MM.1S (cell line): ENCODE results near the gene SETD2.
"Not testable (repeated sequence)": the region's sequence is repeated elsewhere in the genome, so short reads cannot be mapped to it uniquely, and the experiment has no call there.

ENCODE experiments used
- DNase-seq: peaks from one replicate; pipeline ENCODE4 v3.0.0-alpha.2; 2015
- H2AFZ ChIP-seq: fragments of 300-600 bp; sonication (generic); 2 replicates; pipeline ENCODE4 v1.6.0; 2016; ENCODE audit warnings: antibody characterized with exemption, low read length
- H3F3A ChIP-seq: fragments of 300-600 bp; sonication (generic); 2 replicates; pipeline ENCODE4 v1.6.1; 2016; ENCODE audit warnings: mild to moderate bottlenecking, antibody characterized with exemption, low read length, moderate library complexity, mixed read lengths; ENCODE audit not compliant: insufficient read depth
- H3K27ac ChIP-seq: fragments of 300-600 bp; sonication (generic); 2 replicates; pipeline ENCODE4 v1.5.1; 2016; ENCODE audit warnings: mild to moderate bottlenecking, low read length
- H3K27me3 ChIP-seq: fragments of 300-600 bp; sonication (generic); replicated peaks from 2 replicates; pipeline ENCODE4 v1.6.0; 2016; ENCODE audit warnings: low read length; ENCODE audit not compliant: insufficient read depth
- H3K36me3 ChIP-seq: fragments of 300-600 bp; sonication (generic); replicated peaks from 2 replicates; pipeline ENCODE4 v1.6.1; 2016; ENCODE audit warnings: mild to moderate bottlenecking, low read length, mixed read lengths; ENCODE audit not compliant: insufficient read depth
- H3K4me1 ChIP-seq: fragments of 300-600 bp; sonication (generic); 2 replicates; pipeline ENCODE4 v1.6.1; 2016; ENCODE audit warnings: low read length, mixed read lengths
- H3K4me2 ChIP-seq: fragments of 300-600 bp; sonication (generic); 2 replicates; pipeline ENCODE4 v1.6.0; 2016; ENCODE audit warnings: low read depth, low read length
- H3K4me3 ChIP-seq: fragments of 300-600 bp; sonication (generic); 2 replicates; pipeline ENCODE4 v1.5.1; 2016; ENCODE audit warnings: low read length, mixed read lengths
- H3K79me2 ChIP-seq: fragments of 300-600 bp; sonication (generic); 2 replicates; pipeline ENCODE4 v1.6.1; 2016; ENCODE audit warnings: mixed run types, low read length, mixed read lengths
- H3K9ac ChIP-seq: fragments of 300-600 bp; sonication (generic); 2 replicates; pipeline ENCODE4 v1.6.1; 2016; ENCODE audit warnings: low read length, mixed read lengths
- H3K9me2 ChIP-seq: fragments of 300-600 bp; sonication (generic); replicated peaks from 2 replicates; pipeline ENCODE4 v1.6.1; 2016; ENCODE audit warnings: mild to moderate bottlenecking, low read length, mixed read lengths; ENCODE audit not compliant: insufficient read depth
- H3K9me3 ChIP-seq: fragments of 300-600 bp; sonication (generic); replicated peaks from 2 replicates; pipeline ENCODE4 v1.6.1; 2016; ENCODE audit warnings: mild to moderate bottlenecking, low read length, mixed read lengths; ENCODE audit not compliant: insufficient read depth
- H4K20me1 ChIP-seq: fragments of 300-600 bp; sonication (generic); 2 replicates; pipeline ENCODE4 v1.6.1; 2016; ENCODE audit warnings: mild to moderate bottlenecking, low read length, moderate library complexity, mixed read lengths; ENCODE audit not compliant: insufficient read depth
- CTCF ChIP-seq: fragments of 300-600 bp; sonication (generic); IDR thresholded peaks from 2 replicates; pipeline ENCODE4 v1.5.1; 2016; ENCODE audit warnings: antibody characterized with exemption, low read length, mixed read lengths
- EZH2 ChIP-seq: fragments of 300-600 bp; sonication (generic); optimal IDR thresholded peaks from 2 replicates; pipeline ENCODE3; 2017; ENCODE audit warnings: low read depth, mild to moderate bottlenecking, antibody characterized with exemption, low read length, mixed read lengths
- EZH2phosphoT487 ChIP-seq: fragments of 300-600 bp; sonication (generic); IDR thresholded peaks from 2 replicates; pipeline ENCODE4 v1.6.1; 2018; ENCODE audit warnings: antibody characterized with exemption, low read length

Gene SETD2

GRCh38 chr3:47036145-47036544 is 127.8 kb downstream of the SETD2 start:
- Histone ChIP-seq H3K4me1 (peaks cover 10% of the 10 kb centered on the region), H3K4me3 (no peak overlapping the region), H3F3A (peaks cover 18% of the 10 kb centered on the region), H3K27ac (no peak overlapping the region), H4K20me1 (no peaks in the 10 kb centered on the region), H3K9ac (no peak overlapping the region), H2AFZ (no peak overlapping the region), H3K79me2 (peaks cover 10% of the 10 kb centered on the region), H3K27me3 (no peaks in the 10 kb centered on the region), H3K36me3 (peaks cover 11% of the 10 kb centered on the region; the same call in 1 of the 2 replicates), H3K9me3 (no peaks in the 10 kb centered on the region), H3K9me2 (no peaks in the 10 kb centered on the region), H3K4me2 (no peak overlapping the region)
- DNase-seq = no peak
- no peak for TF ChIP-seq CTCF
- TF ChIP-seq EZH2 = no peak
- TF ChIP-seq EZH2phosphoT487 = no peak

- Histone ChIP-seq H3F3A (peaks cover 18% of the 10 kb centered on the region), H2AFZ (no peak overlapping the region), H3K9me2 (no peaks in the 10 kb centered on the region), H3K9ac (no peak overlapping the region), H3K4me2 (no peak overlapping the region), H3K27ac (no peak overlapping the region), H3K36me3 (peaks cover 6% of the 10 kb centered on the region; the same call in 1 of the 2 replicates), H3K4me3 (no peak overlapping the region), H3K27me3 (no peaks in the 10 kb centered on the region), H3K4me1 (peaks cover 10% of the 10 kb centered on the region), H4K20me1 (no peaks in the 10 kb centered on the region), H3K79me2 (peaks cover 10% of the 10 kb centered on the region), H3K9me3 (no peaks in the 10 kb centered on the region)
- no peak for TF ChIP-seq CTCF
- TF ChIP-seq EZH2phosphoT487 = no peak
- TF ChIP-seq EZH2 = no peak
- no peak for DNase-seq
Observed at GRCh38 chr3:47035645-47036044, 128.3 kb downstream of the SETD2 start.

- H3K9ac ChIP-seq = no peak overlapping the region
- no peak overlapping the region for H3K4me2 ChIP-seq
- no peak overlapping the region for H3K4me3 ChIP-seq
- H3K4me1 ChIP-seq = peaks cover 10% of the 10 kb centered on the region
- H2AFZ ChIP-seq = no peak overlapping the region
- no peak for DNase-seq
- H3K27ac ChIP-seq = no peak overlapping the region
- no peaks in the 10 kb centered on the region for H3K9me3 ChIP-seq
- no peaks in the 10 kb centered on the region for H4K20me1 ChIP-seq
- H3K27me3 ChIP-seq = no peaks in the 10 kb centered on the region
- peaks cover 15% of the 10 kb centered on the region for H3F3A ChIP-seq
- H3K36me3 ChIP-seq = peaks cover 1% of the 10 kb centered on the region; the same call in 1 of the 2 replicates
- TF ChIP-seq EZH2phosphoT487 (no peak), CTCF (no peak), EZH2 (no peak)
- peaks cover 9% of the 10 kb centered on the region for H3K79me2 ChIP-seq
- H3K9me2 ChIP-seq = no peaks in the 10 kb centered on the region
Observed at GRCh38 chr3:47034868-47035489, 128.9 kb downstream of the SETD2 start.

GRCh38 chr3:47031041-47031440 is 132.9 kb downstream of the SETD2 start:
- not testable (repeated sequence) for H3K9ac ChIP-seq, H3K4me3 ChIP-seq, H3K9me2 ChIP-seq, H3K36me3 ChIP-seq, DNase-seq, H3K9me3 ChIP-seq, H4K20me1 ChIP-seq, H3K4me1 ChIP-seq, H3K4me2 ChIP-seq, H2AFZ ChIP-seq, H3K27me3 ChIP-seq, H3K27ac ChIP-seq, H3F3A ChIP-seq
- H3K79me2 ChIP-seq = peaks cover 11% of the 10 kb centered on the region
